A549 (cell line): Measurements from ENCODE around the gene MLLT3. TPM values are rescaled to one million over a fixed set of nuclear protein-coding genes. Genes with fewer than 3 reads are reported as not detected.

Experiments
- ATAC-seq, 2 experiments: fragments of 200-7000 bp in 1 of 2; fragments of >200 bp in 1 of 2; cut with Nextera tagmentation in 1 of 2; cut with Tn5 transposase in 1 of 2; 3 replicates each; pipeline versions ENCODE4 v1.8.0 to v1.9.1; 2018 to 2020; ENCODE audit warnings: mild to moderate bottlenecking in 1 of 2, moderate library complexity in 1 of 2
- CTCF ChIA-PET: fragments of 300-600 bp; sonication (Branson Sonifier 250); formaldehyde crosslinking; extraction: SDS; loops from one replicate; lab custom pipeline; 2021; ENCODE audit warnings: antibody characterized with exemption, inconsistent platforms; lab: Yijun Ruan, JAX
- POLR2A ChIA-PET: fragments of 350-600 bp; formaldehyde crosslinking; extraction: SDS; loops from one replicate; lab custom pipeline; 2021; ENCODE audit warnings: antibody characterized with exemption, inconsistent platforms; lab: Yijun Ruan, JAX
- DNase-seq, 2 experiments: peaks; one replicate each; pipeline versions ENCODE4 v3.0.0 to v3.0.0-alpha.2; 2011 to 2016; ENCODE audit warnings: low read depth in 1 of 2, low spot score in 1 of 2
- FAIRE-seq: peaks from 2 replicates; lab custom pipeline; 2011; peaks lifted over from hg19 to GRCh38; lab: Jason Lieb, UNC
- H3K27ac ChIP-seq, 2 experiments: fragments of >200 bp; sonication (Bioruptor Twin); formaldehyde crosslinking; 3 replicates each; pipeline ENCODE4 v1.5.1; 2016 to 2017
- H3K4me1 ChIP-seq: fragments of >200 bp; sonication (Bioruptor Twin); formaldehyde crosslinking; 3 replicates; pipeline ENCODE4 v1.6.1; 2016
- H3K4me2 ChIP-seq: fragments of >200 bp; sonication (Bioruptor Twin); formaldehyde crosslinking; 3 replicates; pipeline ENCODE4 v1.6.1; 2016
- H3K4me3 ChIP-seq: fragments of >200 bp; sonication (Bioruptor Twin); formaldehyde crosslinking; 3 replicates; pipeline ENCODE4 v1.5.1; 2016
- H3K9me3 ChIP-seq: fragments of >200 bp; sonication (Bioruptor Twin); formaldehyde crosslinking; 3 replicates; pipeline ENCODE4 v1.6.1; 2016
- EHF ChIP-seq: fragments of 250-450 bp; sonication (Bioruptor Pico); IDR thresholded peaks from 2 replicates; pipeline ENCODE4 v1.5.0; 2020; ENCODE audit warnings: mild to moderate bottlenecking
- ESRRA ChIP-seq: fragments of 150-350 bp; IDR thresholded peaks from 2 replicates; pipeline ENCODE4 v1.6.1; 2014; ENCODE audit warnings: mild to moderate bottlenecking, low read length, borderline replicate concordance
- FOXS1 ChIP-seq: fragments of 250-450 bp; sonication (Bioruptor Pico); IDR thresholded peaks from 2 replicates; pipeline ENCODE4 v1.5.0; 2020; ENCODE audit warnings: mild to moderate bottlenecking, moderate library complexity
- GATA3 ChIP-seq: IDR thresholded peaks from 2 replicates; pipeline ENCODE4 v1.6.1; 2012; ENCODE audit warnings: borderline replicate concordance
- HEYL ChIP-seq: fragments of 250-450 bp; sonication (Bioruptor Pico); IDR thresholded peaks from 2 replicates; pipeline ENCODE4 v1.8.0; 2021; ENCODE audit warnings: mild to moderate bottlenecking, moderate library complexity
- HOXA7 ChIP-seq: fragments of 250-450 bp; sonication (Bioruptor Pico); IDR thresholded peaks from 2 replicates; pipeline ENCODE4 v1.5.0; 2020; ENCODE audit warnings: mild to moderate bottlenecking, moderate library complexity
- JUN ChIP-seq, 2 experiments: fragments of >200 bp; sonication (Bioruptor Twin); formaldehyde crosslinking; IDR thresholded peaks; 2 replicates in 1 of 2; 3 replicates in 1 of 2; pipeline ENCODE4 v1.6.1; 2016 to 2017
- KDM5A ChIP-seq: fragments of 200-600 bp; sonication (generic); IDR thresholded peaks from 2 replicates; pipeline ENCODE4 v1.6.1; 2016; ENCODE audit warnings: antibody characterized with exemption, mild to moderate bottlenecking
- MAZ ChIP-seq: fragments of 150-350 bp; IDR thresholded peaks from 2 replicates; pipeline ENCODE4 v1.6.1; 2014; ENCODE audit warnings: antibody characterized with exemption, low read depth, low read length, borderline replicate concordance
- NPAS2 ChIP-seq: fragments of 250-450 bp; sonication (Bioruptor Pico); IDR thresholded peaks from 2 replicates; pipeline ENCODE4 v1.8.0; 2022; ENCODE audit warnings: mild to moderate bottlenecking, moderate library complexity, borderline replicate concordance
- RAD21 ChIP-seq, 2 experiments: fragments of >200 bp in 1 of 2; sonication (Bioruptor Twin) in 1 of 2; formaldehyde crosslinking in 1 of 2; IDR thresholded peaks in 1 of 2; conservative IDR thresholded peaks in 1 of 2; 2 replicates in 1 of 2; 3 replicates in 1 of 2; pipeline ENCODE4 v1.6.1; 2012 to 2018; ENCODE audit warnings: inconsistent platforms in 1 of 2
- RARB ChIP-seq: fragments of 250-450 bp; sonication (Bioruptor Pico); IDR thresholded peaks from 2 replicates; pipeline ENCODE4 v1.8.0; 2021; ENCODE audit warnings: mild to moderate bottlenecking, moderate library complexity
- SREBF2 ChIP-seq: fragments of 450-650 bp; IDR thresholded peaks from 2 replicates; pipeline ENCODE4 v1.6.1; 2014; ENCODE audit warnings: mild to moderate bottlenecking, moderate library complexity
- WGBS: methylation state at CpG from one replicate; pipeline ENCODE4 v1.1.6; 2017; ENCODE audit errors: missing lambda C conversion rate; 5-methylcytosine and 5-hydroxymethylcytosine counted together
- polyA plus RNA-seq, 4 experiments: library from polyadenylated mRNA; depleted of rRNA in 3 of 4; stranded (reverse); fragments of >200 nt; fragmentation: RNase III in 1 of 4; extraction: RNeasy Plus Mini Kit Qiagen cat#74134 plus additional on column Dnase treatment in 1 of 4; gene quantifications; 2 replicates in 3 of 4; 3 replicates in 1 of 4; pipeline ENCODE4 v1.2.3, GENCODE V29; 2011 to 2017
- TF ChIP-seq, protein P1 (sequence below): fragments of 250-450 bp; sonication (Bioruptor Pico); IDR thresholded peaks from 2 replicates; pipeline ENCODE4 v1.5.0; 2020; ENCODE audit warnings: low read depth, mild to moderate bottlenecking, moderate library complexity
- TF ChIP-seq, protein P2 (sequence below): fragments of >200 bp; sonication (Bioruptor Twin); formaldehyde crosslinking; IDR thresholded peaks from 2 replicates; pipeline ENCODE4 v1.6.1; 2016
- TF ChIP-seq, protein P3 (sequence below): fragments of 450-650 bp; IDR thresholded peaks from 2 replicates; pipeline ENCODE4 v1.6.1; 2014; ENCODE audit warnings: antibody characterized with exemption
- TF ChIP-seq, protein P4 (sequence below): fragments of 250-450 bp; sonication (Bioruptor Pico); IDR thresholded peaks from 2 replicates; pipeline ENCODE4 v1.5.0; 2021; ENCODE audit warnings: mild to moderate bottlenecking, moderate library complexity, borderline replicate concordance
- TF ChIP-seq, protein P5 (sequence below): fragments of 200-600 bp; sonication (generic); IDR thresholded peaks from 2 replicates; pipeline ENCODE4 v1.6.1; 2016; ENCODE audit warnings: antibody characterized with exemption, mild to moderate bottlenecking, moderate library complexity

Gene MLLT3
- polyA plus RNA-seq, 2 of the 4 experiments (the other 2 are of a cell fraction), result 14.3 to 47.6 TPM

DNA sequence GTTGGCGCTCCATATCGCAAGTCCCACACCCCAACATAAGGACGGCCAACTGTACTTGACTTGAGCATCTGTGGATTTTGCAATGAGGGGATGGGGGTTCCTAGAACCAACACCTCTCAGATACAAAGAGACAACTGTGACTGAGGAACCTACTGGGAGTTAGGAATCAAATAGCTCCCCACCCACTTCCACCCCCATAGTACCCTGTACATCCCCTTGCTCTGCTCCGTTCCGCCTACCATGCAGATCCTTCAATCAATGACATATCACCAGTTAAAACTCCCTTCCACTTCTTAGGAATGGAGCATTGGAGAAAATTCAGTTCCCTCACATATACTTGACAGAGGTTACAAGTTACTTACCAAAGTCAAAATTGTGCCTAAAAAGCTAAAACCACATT lies 140.9 kb downstream of the MLLT3 start:
- no peaks in the 10 kb centered on the region for H3K9me3 ChIP-seq
- ChIA-PET POLR2A (no interaction called here), CTCF (interaction anchor here (1.3 kb wide), 1 partner anchor 141 kb away, joined by 3 read pairs; the partner anchor contains the start of gene MLLT3)
- ATAC-seq, result no peak
- no peak for TF ChIP-seq HEYL (CRISPR knock-in tag)
- no peak for TF ChIP-seq FOXS1 (CRISPR knock-in tag)
- TF ChIP-seq ESRRA, result no peak
- no peak for DNase-seq
- H3K4me2 ChIP-seq, result no peak overlapping the region
- no peak for FAIRE-seq
- 95% methylated on average over 5 of the region's 5 CpGs for WGBS
- H3K27ac ChIP-seq, result no peak overlapping the region
- H3K4me3 ChIP-seq, result no peak overlapping the region
- peaks cover 9% of the 10 kb centered on the region; the same call in 1 of the 3 replicates for H3K4me1 ChIP-seq

DNA sequence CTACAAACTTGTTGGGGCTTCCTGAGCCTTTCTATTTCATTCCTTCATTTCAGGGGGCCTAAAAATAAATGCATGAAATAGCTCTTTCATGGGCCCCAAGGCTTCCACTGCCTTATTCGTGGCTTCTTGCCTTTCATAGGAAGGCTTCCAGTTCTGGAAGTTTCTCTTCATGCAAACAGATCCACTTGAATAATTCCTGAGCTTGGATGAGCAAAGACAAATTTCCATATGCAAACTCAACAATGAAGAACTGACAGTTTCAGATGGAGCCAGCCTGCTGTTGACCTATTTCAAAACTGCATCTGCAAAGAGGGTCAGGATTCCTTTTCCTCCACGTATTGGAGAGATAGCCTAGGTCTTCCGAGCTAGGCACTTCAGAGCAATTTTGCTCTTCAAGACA lies 142.1 kb downstream of the MLLT3 start:
- FAIRE-seq (no peak), ATAC-seq (no peak), DNase-seq (no peak)
- WGBS, result 93% methylated on average over 3 of the region's 3 CpGs
- POLR2A ChIA-PET, result no interaction called here
- H3K4me2 ChIP-seq, result no peak overlapping the region
- peaks cover 6% of the 10 kb centered on the region; the same call in 1 of the 3 replicates for H3K4me1 ChIP-seq
- H3K27ac ChIP-seq, result no peak overlapping the region
- CTCF ChIA-PET, result no interaction called here
- TF ChIP-seq RARB (CRISPR knock-in tag), result no peak
- TF ChIP-seq KDM5A, result no peak
- no peak overlapping the region for H3K4me3 ChIP-seq
- no peaks in the 10 kb centered on the region for H3K9me3 ChIP-seq

DNA sequence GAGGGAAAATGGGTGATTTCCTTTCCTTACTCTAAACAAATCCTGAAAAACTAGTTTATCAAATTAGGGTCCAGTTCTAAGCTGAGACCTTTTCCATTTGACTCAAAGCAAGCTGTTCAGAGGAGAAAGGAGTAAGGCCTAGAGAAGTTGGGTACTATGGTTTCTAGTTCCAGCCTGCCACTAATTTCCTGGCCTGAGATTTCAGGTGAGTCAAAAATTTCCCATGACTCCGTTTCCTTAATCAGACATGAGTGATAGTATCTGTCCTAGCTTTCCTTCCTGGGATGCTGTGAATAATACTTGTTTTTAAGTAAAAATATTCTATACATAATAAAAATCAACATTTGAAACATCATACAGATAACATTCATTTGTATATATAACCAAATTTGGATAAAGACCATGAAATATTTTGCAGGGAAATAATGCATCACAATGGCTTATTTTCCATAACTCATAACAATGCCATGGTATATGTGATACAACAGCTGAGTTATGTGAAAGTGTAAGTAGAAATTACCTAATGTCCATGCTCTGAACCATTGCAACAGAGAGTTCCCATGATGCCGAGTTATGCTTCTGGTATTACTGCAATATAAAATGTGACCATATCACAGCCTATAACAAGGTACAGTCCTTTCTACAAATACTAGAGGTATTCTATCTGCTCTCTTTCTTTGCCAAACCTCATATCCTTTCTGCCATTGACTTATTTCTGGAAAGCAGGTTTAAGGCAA lies 142.7 kb downstream of the MLLT3 start:
- TF ChIP-seq, protein P1, sequence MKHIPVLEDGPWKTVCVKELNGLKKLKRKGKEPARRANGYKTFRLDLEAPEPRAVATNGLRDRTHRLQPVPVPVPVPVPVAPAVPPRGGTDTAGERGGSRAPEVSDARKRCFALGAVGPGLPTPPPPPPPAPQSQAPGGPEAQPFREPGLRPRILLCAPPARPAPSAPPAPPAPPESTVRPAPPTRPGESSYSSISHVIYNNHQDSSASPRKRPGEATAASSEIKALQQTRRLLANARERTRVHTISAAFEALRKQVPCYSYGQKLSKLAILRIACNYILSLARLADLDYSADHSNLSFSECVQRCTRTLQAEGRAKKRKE (CRISPR knock-in tag), result no peak
- TF ChIP-seq, protein P2, sequence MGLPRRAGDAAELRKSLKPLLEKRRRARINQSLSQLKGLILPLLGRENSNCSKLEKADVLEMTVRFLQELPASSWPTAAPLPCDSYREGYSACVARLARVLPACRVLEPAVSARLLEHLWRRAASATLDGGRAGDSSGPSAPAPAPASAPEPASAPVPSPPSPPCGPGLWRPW, result no peak
- TF ChIP-seq, protein P3, sequence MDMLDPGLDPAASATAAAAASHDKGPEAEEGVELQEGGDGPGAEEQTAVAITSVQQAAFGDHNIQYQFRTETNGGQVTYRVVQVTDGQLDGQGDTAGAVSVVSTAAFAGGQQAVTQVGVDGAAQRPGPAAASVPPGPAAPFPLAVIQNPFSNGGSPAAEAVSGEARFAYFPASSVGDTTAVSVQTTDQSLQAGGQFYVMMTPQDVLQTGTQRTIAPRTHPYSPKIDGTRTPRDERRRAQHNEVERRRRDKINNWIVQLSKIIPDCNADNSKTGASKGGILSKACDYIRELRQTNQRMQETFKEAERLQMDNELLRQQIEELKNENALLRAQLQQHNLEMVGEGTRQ, result no peak
- no peak for TF ChIP-seq HEYL (CRISPR knock-in tag)
- TF ChIP-seq, protein P4, sequence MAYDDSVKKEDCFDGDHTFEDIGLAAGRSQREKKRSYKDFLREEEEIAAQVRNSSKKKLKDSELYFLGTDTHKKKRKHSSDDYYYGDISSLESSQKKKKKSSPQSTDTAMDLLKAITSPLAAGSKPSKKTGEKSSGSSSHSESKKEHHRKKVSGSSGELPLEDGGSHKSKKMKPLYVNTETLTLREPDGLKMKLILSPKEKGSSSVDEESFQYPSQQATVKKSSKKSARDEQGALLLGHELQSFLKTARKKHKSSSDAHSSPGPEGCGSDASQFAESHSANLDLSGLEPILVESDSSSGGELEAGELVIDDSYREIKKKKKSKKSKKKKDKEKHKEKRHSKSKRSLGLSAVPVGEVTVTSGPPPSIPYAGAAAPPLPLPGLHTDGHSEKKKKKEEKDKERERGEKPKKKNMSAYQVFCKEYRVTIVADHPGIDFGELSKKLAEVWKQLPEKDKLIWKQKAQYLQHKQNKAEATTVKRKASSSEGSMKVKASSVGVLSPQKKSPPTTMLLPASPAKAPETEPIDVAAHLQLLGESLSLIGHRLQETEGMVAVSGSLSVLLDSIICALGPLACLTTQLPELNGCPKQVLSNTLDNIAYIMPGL (CRISPR knock-in tag), result no peak
- TF ChIP-seq EHF, result no peak
- FAIRE-seq (no peak), DNase-seq (no peak), ATAC-seq (no peak)
- WGBS, result 93% methylated on average over 2 of the region's 2 CpGs
- Histone ChIP-seq H3K4me1 (peaks cover 6% of the 10 kb centered on the region; the same call in 1 of the 3 replicates), H3K4me2 (no peak overlapping the region), H3K9me3 (no peaks in the 10 kb centered on the region), H3K27ac (no peak overlapping the region), H3K4me3 (no peak overlapping the region)
- CTCF ChIA-PET, result interaction anchor here (1.5 kb wide), 1 partner anchor 9 kb away, joined by 7 read pairs; no protein-coding TSS in a partner anchor
- POLR2A ChIA-PET, result no interaction called here

DNA sequence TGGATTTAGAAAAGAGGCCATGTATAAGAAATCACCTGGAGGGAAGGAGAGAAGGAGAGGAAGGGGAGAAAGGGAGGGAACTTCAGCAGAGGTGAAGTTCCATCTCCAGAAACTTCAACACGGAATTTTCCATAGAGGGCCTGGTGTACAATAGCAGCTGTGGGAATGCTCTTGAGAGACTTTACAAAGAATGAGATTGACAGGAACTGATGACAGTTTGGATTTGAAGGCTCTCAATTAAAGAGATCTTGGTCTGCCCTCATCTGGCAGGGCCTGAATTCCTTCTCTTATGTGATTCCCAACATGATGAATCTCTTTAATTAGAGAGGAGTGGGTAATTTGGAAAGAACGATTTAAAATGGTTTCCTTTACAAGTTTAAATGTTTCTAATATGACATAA lies 143.5 kb downstream of the MLLT3 start:
- Histone ChIP-seq H3K4me2 (no peak overlapping the region), H3K27ac (no peak overlapping the region), H3K9me3 (no peaks in the 10 kb centered on the region), H3K4me3 (no peak overlapping the region), H3K4me1 (peaks cover 6% of the 10 kb centered on the region; the same call in 1 of the 3 replicates)
- DNase-seq (no peak), FAIRE-seq (no peak), ATAC-seq (no peak)
- 69% methylated on average over 2 of the region's 2 CpGs for WGBS
- CTCF ChIA-PET, result interaction anchor here (1.5 kb wide), 1 partner anchor 8 kb away, joined by 7 read pairs; no protein-coding TSS in a partner anchor
- POLR2A ChIA-PET, result no interaction called here
- TF ChIP-seq SREBF2 (no peak), RAD21 (conservative IDR thresholded peaks at IDR 0.05 in 1 of 2, IDR thresholded peaks at IDR 0.05 in 1 of 2) (no peak), MAZ (no peak), HOXA7 (no peak), JUN (IDR thresholded peaks at IDR 0.05) (no peak), NPAS2 (CRISPR knock-in tag) (no peak), GATA3 (no peak)
- TF ChIP-seq, protein P5, sequence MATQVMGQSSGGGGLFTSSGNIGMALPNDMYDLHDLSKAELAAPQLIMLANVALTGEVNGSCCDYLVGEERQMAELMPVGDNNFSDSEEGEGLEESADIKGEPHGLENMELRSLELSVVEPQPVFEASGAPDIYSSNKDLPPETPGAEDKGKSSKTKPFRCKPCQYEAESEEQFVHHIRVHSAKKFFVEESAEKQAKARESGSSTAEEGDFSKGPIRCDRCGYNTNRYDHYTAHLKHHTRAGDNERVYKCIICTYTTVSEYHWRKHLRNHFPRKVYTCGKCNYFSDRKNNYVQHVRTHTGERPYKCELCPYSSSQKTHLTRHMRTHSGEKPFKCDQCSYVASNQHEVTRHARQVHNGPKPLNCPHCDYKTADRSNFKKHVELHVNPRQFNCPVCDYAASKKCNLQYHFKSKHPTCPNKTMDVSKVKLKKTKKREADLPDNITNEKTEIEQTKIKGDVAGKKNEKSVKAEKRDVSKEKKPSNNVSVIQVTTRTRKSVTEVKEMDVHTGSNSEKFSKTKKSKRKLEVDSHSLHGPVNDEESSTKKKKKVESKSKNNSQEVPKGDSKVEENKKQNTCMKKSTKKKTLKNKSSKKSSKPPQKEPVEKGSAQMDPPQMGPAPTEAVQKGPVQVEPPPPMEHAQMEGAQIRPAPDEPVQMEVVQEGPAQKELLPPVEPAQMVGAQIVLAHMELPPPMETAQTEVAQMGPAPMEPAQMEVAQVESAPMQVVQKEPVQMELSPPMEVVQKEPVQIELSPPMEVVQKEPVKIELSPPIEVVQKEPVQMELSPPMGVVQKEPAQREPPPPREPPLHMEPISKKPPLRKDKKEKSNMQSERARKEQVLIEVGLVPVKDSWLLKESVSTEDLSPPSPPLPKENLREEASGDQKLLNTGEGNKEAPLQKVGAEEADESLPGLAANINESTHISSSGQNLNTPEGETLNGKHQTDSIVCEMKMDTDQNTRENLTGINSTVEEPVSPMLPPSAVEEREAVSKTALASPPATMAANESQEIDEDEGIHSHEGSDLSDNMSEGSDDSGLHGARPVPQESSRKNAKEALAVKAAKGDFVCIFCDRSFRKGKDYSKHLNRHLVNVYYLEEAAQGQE, result no peak
- TF ChIP-seq, protein P4 (CRISPR knock-in tag), result no peak
